ENCODE data around the gene SAMD4A. TPM values are rescaled to one million over a fixed set of nuclear protein-coding genes. Genes with fewer than 3 reads are reported as not detected.
A peak's percentile ranks its signal among the peaks of the same experiment; 100 is the strongest.

SAMD4A gene
- total RNA-seq, 2 donors from 2014 or later = 1.9 to 8.0 TPM

GRCh38 chr14:54789781-54790480 lies 223.0 kb downstream of the SAMD4A start:
- TF ChIP-seq CTCF (conservative IDR thresholded peaks at IDR 0.05) = no peak
- peaks cover 8% of the 10 kb centered on the region for H3K4me1 Mint-ChIP-seq

GRCh38 chr14:54791001-54791400 lies 224.1 kb downstream of the SAMD4A start:
- no peak overlapping the region for H3K27ac Mint-ChIP-seq

More at GRCh38 chr14:54789781-54790480, 223.0 kb downstream of the SAMD4A start:
- Mint-ChIP-seq H3K36me3 (ENCODE audit: low read depth) (no peaks in the 10 kb centered on the region), H3K4me3 (no peak overlapping the region), H3K27ac (no peak overlapping the region), H3K27me3 (ENCODE audit: insufficient read depth) (no peaks in the 10 kb centered on the region), H3K9me3 (peaks cover 1% of the 10 kb centered on the region)
- no peaks in the 10 kb centered on the region for H3K4me1 ChIP-seq (ENCODE audit: control insufficient read depth, insufficient read depth, low read length)
- H3K27me3 ChIP-seq (ENCODE audit: control insufficient read depth, insufficient read depth, low read length, poor library complexity, severe bottlenecking) = no peaks in the 10 kb centered on the region
- H3K4me3 ChIP-seq (ENCODE audit: low read length) = no peak overlapping the region
- peaks cover under 1% of the 10 kb centered on the region for H3K9me3 ChIP-seq (ENCODE audit: control insufficient read depth, low read length)
- no peaks in the 10 kb centered on the region for H3K36me3 ChIP-seq (ENCODE audit: control insufficient read depth, insufficient read depth, low read length)
- H3K9ac ChIP-seq (ENCODE audit: extremely low read depth, low read length, poor library complexity, severe bottlenecking) = no peak overlapping the region
- 94 to 97% methylated on average over 7 to 12 of the region's 12 CpGs for WGBS, 2 experiments (ENCODE audit: insufficient coverage in 1 of 2, insufficient read length in 1 of 2)
- no peak overlapping the region for H3K27ac ChIP-seq (ENCODE audit: low read depth, low read length)
- DNase-seq = no peak

GRCh38 chr14:54792288-54792687 lies 225.4 kb downstream of the SAMD4A start:
- peak; percentile 51 for DNase-seq
- Mint-ChIP-seq H3K36me3 (ENCODE audit: low read depth) (no peaks in the 10 kb centered on the region), H3K27ac (no peak overlapping the region), H3K9me3 (peaks cover 4% of the 10 kb centered on the region), H3K4me1 (peaks cover 8% of the 10 kb centered on the region), H3K4me3 (no peak overlapping the region), H3K27me3 (ENCODE audit: insufficient read depth) (peaks cover 9% of the 10 kb centered on the region)
- no peak overlapping the region for H3K4me3 ChIP-seq (ENCODE audit: low read length)
- H3K9ac ChIP-seq (ENCODE audit: extremely low read depth, low read length, poor library complexity, severe bottlenecking) = no peak overlapping the region
- H3K9me3 ChIP-seq (ENCODE audit: control insufficient read depth, low read length) = peaks cover 9% of the 10 kb centered on the region
- WGBS, 2 experiments (ENCODE audit: insufficient coverage in 1 of 2, insufficient read length in 1 of 2) = 75 to 80% methylated on average over 4 to 6 of the region's 6 CpGs
- H3K4me1 ChIP-seq (ENCODE audit: control insufficient read depth, insufficient read depth, low read length) = no peaks in the 10 kb centered on the region
- H3K27me3 ChIP-seq (ENCODE audit: control insufficient read depth, insufficient read depth, low read length, poor library complexity, severe bottlenecking) = peaks cover 9% of the 10 kb centered on the region
- no peak for TF ChIP-seq CTCF (conservative IDR thresholded peaks at IDR 0.05)
- no peak overlapping the region for H3K27ac ChIP-seq (ENCODE audit: low read depth, low read length)
- H3K36me3 ChIP-seq (ENCODE audit: control insufficient read depth, insufficient read depth, low read length) = no peaks in the 10 kb centered on the region

More at GRCh38 chr14:54791001-54791400, 224.1 kb downstream of the SAMD4A start:
- Histone ChIP-seq H3K9ac (ENCODE audit: extremely low read depth, low read length, poor library complexity, severe bottlenecking) (no peak overlapping the region), H3K27me3 (ENCODE audit: control insufficient read depth, insufficient read depth, low read length, poor library complexity, severe bottlenecking) (no peaks in the 10 kb centered on the region), H3K36me3 (ENCODE audit: control insufficient read depth, insufficient read depth, low read length) (no peaks in the 10 kb centered on the region), H3K4me1 (ENCODE audit: control insufficient read depth, insufficient read depth, low read length) (no peaks in the 10 kb centered on the region), H3K4me3 (ENCODE audit: low read length) (no peak overlapping the region), H3K9me3 (ENCODE audit: control insufficient read depth, low read length) (peaks cover 9% of the 10 kb centered on the region), H3K27ac (ENCODE audit: low read depth, low read length) (no peak overlapping the region)
- Mint-ChIP-seq H3K9me3 (peaks cover 4% of the 10 kb centered on the region), H3K4me1 (peaks cover 8% of the 10 kb centered on the region), H3K4me3 (no peak overlapping the region), H3K27me3 (ENCODE audit: insufficient read depth) (no peaks in the 10 kb centered on the region), H3K36me3 (ENCODE audit: low read depth) (no peaks in the 10 kb centered on the region)
- WGBS, 2 experiments (ENCODE audit: insufficient coverage in 1 of 2, insufficient read length in 1 of 2) = 94 to 100% methylated on average over 2 to 4 of the region's 4 CpGs
- peak; percentile 7 for DNase-seq
- no peak for TF ChIP-seq CTCF (conservative IDR thresholded peaks at IDR 0.05)
